Smooth muscle cell (in vitro differentiated cells): Measurements from ENCODE around the gene ZNF230. TPM values are rescaled to one million over a fixed set of nuclear protein-coding genes. Genes with fewer than 3 reads are reported as not detected.

Experiments
- DNase-seq: peaks from one replicate; lab custom pipeline; 2025; ENCODE audit not compliant: unreplicated experiment; lab: John Stamatoyannopoulos, UW
- H2AFZ ChIP-seq: fragments of 200-600 bp; sonication (generic); 2 replicates; pipeline ENCODE4 v1.6.0; 2016; ENCODE audit warnings: antibody characterized with exemption, low read depth, mild to moderate bottlenecking
- H3F3A ChIP-seq: fragments of 200-600 bp; sonication (generic); 2 replicates; pipeline ENCODE4 v1.6.0; 2017; ENCODE audit warnings: antibody characterized with exemption, low read depth
- H3K27ac ChIP-seq: fragments of 200-600 bp; sonication (generic); 2 replicates; pipeline ENCODE4 v1.5.1; 2016; ENCODE audit warnings: low read depth, mild to moderate bottlenecking
- H3K27me3 ChIP-seq: fragments of 200-600 bp; sonication (generic); 2 replicates; pipeline ENCODE4 v1.6.1; 2016; ENCODE audit warnings: low read depth, mild to moderate bottlenecking
- H3K36me3 ChIP-seq: fragments of 200-600 bp; sonication (generic); 2 replicates; pipeline ENCODE4 v1.5.1; 2016; ENCODE audit warnings: low read depth
- H3K4me1 ChIP-seq: fragments of 200-600 bp; sonication (generic); 2 replicates; pipeline ENCODE4 v1.5.1; 2016; ENCODE audit warnings: low read depth
- H3K4me2 ChIP-seq: fragments of 200-600 bp; sonication (generic); 2 replicates; pipeline ENCODE4 v1.6.0; 2016; ENCODE audit warnings: mild to moderate bottlenecking
- H3K4me3 ChIP-seq: fragments of 200-600 bp; sonication (generic); 2 replicates; pipeline ENCODE4 v1.5.1; 2016; ENCODE audit warnings: mild to moderate bottlenecking
- H3K79me2 ChIP-seq: fragments of 200-600 bp; sonication (generic); 2 replicates; pipeline ENCODE4 v1.6.0; 2016; ENCODE audit warnings: low read depth, mild to moderate bottlenecking
- H3K9ac ChIP-seq: fragments of 200-600 bp; sonication (generic); 2 replicates; pipeline ENCODE4 v1.6.0; 2016; ENCODE audit warnings: low read depth
- H3K9me3 ChIP-seq: fragments of 200-600 bp; sonication (generic); replicated peaks from 2 replicates; pipeline ENCODE4 v1.5.1; 2016; ENCODE audit warnings: low read depth
- H4K20me1 ChIP-seq: fragments of 200-600 bp; sonication (generic); 2 replicates; pipeline ENCODE4 v1.6.0; 2016; ENCODE audit warnings: low read depth
- CTCF ChIP-seq: fragments of 200-600 bp; sonication (generic); IDR thresholded peaks from 2 replicates; pipeline ENCODE4 v1.5.1; 2017; ENCODE audit warnings: borderline replicate concordance, mild to moderate bottlenecking, antibody characterized with exemption; ENCODE audit not compliant: insufficient read depth, poor library complexity, severe bottlenecking
- WGBS: methylation state at CpG from one replicate; pipeline ENCODE4 v1.1.7; 2016; ENCODE audit warnings: low lambda C conversion rate; 5-methylcytosine and 5-hydroxymethylcytosine counted together
- polyA plus RNA-seq: library from polyadenylated mRNA; unstranded; fragments of >200 nt; fragmentation: Nextera tagmentation; extraction: Ambion mirVana; gene quantifications from 2 replicates; pipeline ENCODE4 v1.2.1, GENCODE V29; 2016
- total RNA-seq: library from RNA; depleted of rRNA; stranded (reverse); fragments of >200 nt; gene quantifications from 2 replicates; pipeline ENCODE4 v1.2.3, GENCODE V29; 2014

ZNF230 gene
- 10.0 and 17.3 TPM in 2 replicates for total RNA-seq
- polyA plus RNA-seq = 1.2 and 4.4 TPM in 2 replicates

GRCh38 chr19:44002566-44003460 lies at the start of gene ZNF230:
Gene ZNF230, plus strand, starts transcription at chr19:44002957. Its CDS starts 4,122 bp downstream, at chr19:44007079.
- peaks cover 18% of the 10 kb centered on the region for H3K79me2 ChIP-seq
- DNase-seq = peak; percentile 34
- H3K36me3 ChIP-seq = peaks cover 22% of the 10 kb centered on the region
- no peaks in the 10 kb centered on the region for H4K20me1 ChIP-seq
- no peaks in the 10 kb centered on the region for H3K27me3 ChIP-seq
- H3K4me1 ChIP-seq = peaks cover 11% of the 10 kb centered on the region
- no peak for TF ChIP-seq CTCF
- peak within 1 kb of the TSS; percentile 63 for H3K27ac ChIP-seq
- peak within 1 kb of the TSS; percentile 68 for H3K4me3 ChIP-seq
- peak within 1 kb of the TSS; percentile 89 for H3K4me2 ChIP-seq
- peaks cover 3% of the 10 kb centered on the region for H3K9me3 ChIP-seq
- no peaks in the 10 kb centered on the region for H3F3A ChIP-seq
- WGBS = 1% methylated on average over 48 of the region's 48 CpGs
- peak within 1 kb of the TSS; percentile 50 for H3K9ac ChIP-seq
- peak within 1 kb of the TSS; percentile 96 for H2AFZ ChIP-seq

GRCh38 chr19:43956827-43957226 lies 45.9 kb upstream of the ZNF230 start:
- Histone ChIP-seq H3K4me2 (no peak overlapping the region), H3K4me3 (no peak overlapping the region), H3K4me1 (no peaks in the 10 kb centered on the region), H3K27ac (no peak overlapping the region), H3K9me3 (no peaks in the 10 kb centered on the region), H3F3A (no peaks in the 10 kb centered on the region), H3K9ac (no peak overlapping the region), H2AFZ (no peak overlapping the region), H3K36me3 (peaks cover 7% of the 10 kb centered on the region), H3K79me2 (peaks cover 9% of the 10 kb centered on the region), H4K20me1 (no peaks in the 10 kb centered on the region), H3K27me3 (no peaks in the 10 kb centered on the region)
- 96% methylated on average over 3 of the region's 3 CpGs for WGBS
- TF ChIP-seq CTCF = no peak
- DNase-seq = no peak

GRCh38 chr19:43957891-43958290 lies 44.9 kb upstream of the ZNF230 start:
- Histone ChIP-seq H2AFZ (no peak overlapping the region), H3K4me2 (no peak overlapping the region), H3K4me3 (no peak overlapping the region), H3K9ac (no peak overlapping the region), H3K79me2 (peaks cover 4% of the 10 kb centered on the region), H3F3A (no peaks in the 10 kb centered on the region), H3K9me3 (no peaks in the 10 kb centered on the region), H3K4me1 (no peaks in the 10 kb centered on the region), H3K27me3 (no peaks in the 10 kb centered on the region), H4K20me1 (no peaks in the 10 kb centered on the region), H3K27ac (no peak overlapping the region), H3K36me3 (peaks cover 17% of the 10 kb centered on the region)
- WGBS = 96% methylated on average over 3 of the region's 3 CpGs
- TF ChIP-seq CTCF = no peak
- no peak for DNase-seq
